HEK293T (cell line): ENCODE measurements around the gene PLAGL2.

Experiments used
- ARNT ChIP-seq: fragments of 450-650 bp; IDR thresholded peaks from 2 replicates; pipeline ENCODE4 v1.6.1; 2017; ENCODE audit warnings: mild to moderate bottlenecking
- BHLHE40 ChIP-seq: fragments of 450-650 bp; IDR thresholded peaks from 2 replicates; pipeline ENCODE4 v1.6.1; 2016; ENCODE audit warnings: mild to moderate bottlenecking, moderate library complexity, borderline replicate concordance
- CTBP1 ChIP-seq: fragments of 450-650 bp; IDR thresholded peaks from 2 replicates; pipeline ENCODE4 v1.6.1; 2016; ENCODE audit warnings: borderline replicate concordance
- ELF4 ChIP-seq: fragments of 450-650 bp; IDR thresholded peaks from 2 replicates; pipeline ENCODE4 v1.6.1; 2017; ENCODE audit warnings: antibody characterized with exemption
- FOXA1 ChIP-seq: fragments of 450-650 bp; IDR thresholded peaks from 2 replicates; pipeline ENCODE4 v1.6.1; 2016; ENCODE audit warnings: mild to moderate bottlenecking
- FOXK2 ChIP-seq: fragments of 450-650 bp; IDR thresholded peaks from 2 replicates; pipeline ENCODE4 v1.6.1; 2016; ENCODE audit warnings: mild to moderate bottlenecking
- FOXM1 ChIP-seq: fragments of 450-650 bp; IDR thresholded peaks from 2 replicates; pipeline ENCODE4 v1.6.1; 2017; ENCODE audit warnings: mild to moderate bottlenecking, borderline replicate concordance
- LEF1 ChIP-seq: fragments of 450-650 bp; IDR thresholded peaks from 2 replicates; pipeline ENCODE4 v1.6.1; 2017; ENCODE audit warnings: mild to moderate bottlenecking, borderline replicate concordance
- NFRKB ChIP-seq: fragments of 450-650 bp; IDR thresholded peaks from 2 replicates; pipeline ENCODE4 v1.6.1; 2016; ENCODE audit warnings: mild to moderate bottlenecking, moderate library complexity
- SP1 ChIP-seq: fragments of 450-650 bp; IDR thresholded peaks from 2 replicates; pipeline ENCODE4 v1.6.1; 2017
- SUZ12 ChIP-seq: fragments of 450-650 bp; IDR thresholded peaks from 2 replicates; pipeline ENCODE4 v1.6.1; 2016; ENCODE audit warnings: mild to moderate bottlenecking
- TARDBP ChIP-seq: fragments of 450-650 bp; IDR thresholded peaks from 2 replicates; pipeline ENCODE4 v1.6.1; 2016
- ZNF384 ChIP-seq: fragments of 450-650 bp; IDR thresholded peaks from 2 replicates; pipeline ENCODE4 v1.6.1; 2016
- TF ChIP-seq, protein P1 (sequence below): fragments of 450-650 bp; IDR thresholded peaks from 2 replicates; pipeline ENCODE4 v1.6.1; 2016

DNA sequence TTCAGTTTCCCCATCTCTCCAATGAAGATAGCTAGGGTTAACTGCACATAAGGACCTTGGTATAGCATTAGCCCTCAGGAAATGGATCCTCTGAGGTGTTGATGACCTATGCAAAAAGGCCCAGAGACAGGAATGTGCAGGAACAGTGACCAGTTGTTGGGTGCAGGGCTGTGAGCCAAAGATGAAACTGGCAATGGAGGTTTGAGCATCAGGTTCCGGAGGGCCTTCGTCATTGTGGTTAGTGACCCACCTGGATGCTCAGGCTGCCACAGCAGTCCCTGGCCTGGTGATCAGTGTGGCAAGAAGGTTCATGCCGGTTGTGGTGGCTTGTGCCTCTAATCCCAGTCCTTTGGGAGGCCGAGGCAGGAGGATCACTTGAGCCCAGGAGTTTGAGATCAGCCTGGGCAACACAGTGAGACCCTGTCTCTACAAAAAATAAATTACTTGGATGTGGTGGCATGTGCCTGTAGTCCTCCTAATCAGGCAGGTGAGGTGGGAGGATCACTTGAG, 54.3 kb downstream of the PLAGL2 start:
- TF ChIP-seq FOXM1 (no peak), TARDBP (no peak), BHLHE40 (no peak), ELF4 (no peak), SP1 (no peak), ZNF384 (no peak), SUZ12 (no peak), LEF1 (no peak), CTBP1 (no peak), NFRKB (no peak), FOXA1 (no peak), ARNT (no peak), FOXK2 (no peak)
- TF ChIP-seq, protein P1, sequence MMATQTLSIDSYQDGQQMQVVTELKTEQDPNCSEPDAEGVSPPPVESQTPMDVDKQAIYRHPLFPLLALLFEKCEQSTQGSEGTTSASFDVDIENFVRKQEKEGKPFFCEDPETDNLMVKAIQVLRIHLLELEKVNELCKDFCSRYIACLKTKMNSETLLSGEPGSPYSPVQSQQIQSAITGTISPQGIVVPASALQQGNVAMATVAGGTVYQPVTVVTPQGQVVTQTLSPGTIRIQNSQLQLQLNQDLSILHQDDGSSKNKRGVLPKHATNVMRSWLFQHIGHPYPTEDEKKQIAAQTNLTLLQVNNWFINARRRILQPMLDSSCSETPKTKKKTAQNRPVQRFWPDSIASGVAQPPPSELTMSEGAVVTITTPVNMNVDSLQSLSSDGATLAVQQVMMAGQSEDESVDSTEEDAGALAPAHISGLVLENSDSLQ: no peak
